GM18511 (cell line): Measurements from ENCODE around the gene ZNF892.
A peak's percentile ranks its signal among the peaks of the same experiment; 100 is the strongest.
"Not testable (repeated sequence)": the region's sequence is repeated elsewhere in the genome, so short reads cannot be mapped to it uniquely, and the experiment has no call there.

Source experiments
- ATAC-seq: cut with Tn5 transposase; IDR thresholded peaks from one replicate; pipeline ENCODE4 v1.9.1; 2021; ENCODE audit warnings: mild to moderate bottlenecking, moderate library complexity; ENCODE audit not compliant: unreplicated experiment

ZNF892 gene

DNA sequence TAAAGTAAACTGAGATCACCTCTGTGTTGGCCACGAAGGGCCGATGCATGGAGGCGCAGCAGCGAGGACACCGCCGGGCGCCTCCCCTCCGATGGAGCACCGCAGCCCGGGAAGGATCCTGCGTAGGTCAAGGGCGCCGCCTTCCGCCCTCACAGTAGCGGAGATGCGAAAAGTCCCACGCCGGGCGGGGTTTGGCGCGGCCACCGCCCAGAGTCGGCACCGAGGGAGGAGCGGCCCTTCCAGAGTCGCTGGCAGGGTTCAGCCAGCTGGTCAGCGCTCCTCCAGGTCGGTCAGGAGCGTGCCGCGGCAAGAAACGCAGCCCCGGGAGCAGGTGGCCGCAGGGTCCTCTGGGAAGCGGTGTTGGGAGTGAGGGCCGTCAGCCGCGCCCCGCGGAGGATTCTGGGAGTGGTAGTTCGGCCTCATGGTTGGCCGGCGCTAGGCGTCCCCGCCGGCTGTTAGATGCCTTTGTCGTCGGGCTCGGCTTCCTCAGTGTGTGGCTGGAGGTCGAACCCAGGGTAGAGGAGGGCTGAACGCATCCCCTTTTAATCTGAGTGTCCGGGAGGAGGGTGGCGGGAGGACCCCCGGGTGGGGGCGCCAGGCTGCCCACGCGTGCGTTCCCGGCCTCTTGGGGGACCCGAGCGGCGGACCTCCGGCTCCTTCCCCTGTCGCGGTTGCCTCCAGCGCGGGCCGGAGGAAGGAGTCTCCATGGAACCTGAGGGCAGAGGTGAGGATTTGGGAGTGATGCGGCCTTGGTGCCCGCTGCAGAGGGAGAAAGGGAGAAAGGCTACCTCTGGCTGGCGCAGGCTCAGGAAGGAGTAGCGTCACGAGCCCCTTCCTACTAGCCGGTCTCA, at the start of gene ZNF892:
Gene ZNF892, plus strand, starts transcription at position 411 of the 851 bp plus-strand sequence. Its CDS starts 295 bp downstream, at position 706.
- peak; percentile 97 for ATAC-seq

DNA sequence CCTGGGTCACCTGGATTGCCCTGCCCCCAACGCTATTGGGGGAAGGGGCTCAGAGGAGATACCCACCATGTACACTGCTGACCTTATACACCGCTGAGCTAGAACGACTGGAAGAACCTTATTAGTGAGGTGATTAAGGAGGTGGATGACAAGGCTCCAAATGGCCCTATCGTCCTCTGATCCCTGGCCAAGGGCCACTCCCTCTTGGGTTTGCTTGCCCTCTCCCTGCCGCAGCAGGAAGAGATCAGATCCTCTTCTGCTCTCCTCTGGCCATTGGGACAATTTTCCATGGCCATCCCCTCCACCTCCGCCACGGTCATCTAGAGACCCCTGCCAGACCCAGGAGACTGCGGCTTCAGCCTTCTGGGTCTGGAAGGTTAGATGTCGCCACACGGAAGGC, 48.9 kb upstream of the ZNF892 start:
- no peak for ATAC-seq

DNA sequence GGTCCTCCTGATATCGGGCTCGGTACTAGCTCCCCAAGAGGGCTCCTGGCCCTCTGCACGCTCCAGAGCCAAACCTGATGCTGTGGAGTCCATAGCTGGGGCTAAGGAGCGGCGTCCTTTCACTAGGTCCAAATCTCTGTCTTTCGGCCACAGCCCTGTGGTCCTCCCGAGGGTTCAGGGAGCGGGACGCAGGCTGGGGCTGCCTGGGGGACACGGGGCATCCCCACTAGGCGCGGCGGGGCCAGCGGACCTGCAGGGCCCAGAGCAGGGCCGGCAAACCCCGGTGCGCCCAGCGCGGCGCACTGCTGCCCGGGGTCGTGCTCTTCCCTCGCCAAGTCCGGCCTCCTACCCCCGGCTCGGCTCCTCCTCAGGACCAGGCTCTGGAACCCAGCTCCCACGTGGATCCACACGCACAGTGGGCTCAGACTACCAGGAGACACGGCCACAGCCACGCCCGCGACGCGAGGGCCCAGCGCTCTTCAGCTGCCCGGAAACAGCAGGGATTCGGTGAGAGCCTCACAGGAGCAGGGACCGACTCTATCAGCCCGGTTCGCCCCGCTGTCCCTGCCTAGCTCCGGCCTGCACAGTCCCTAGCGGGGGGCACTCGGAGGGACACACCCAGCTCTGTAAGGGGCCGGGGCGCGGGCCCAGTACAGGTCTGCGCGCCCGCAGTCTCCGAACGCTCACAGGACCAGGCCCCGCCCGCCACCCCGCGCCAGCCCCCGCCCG, 48.3 kb upstream of the ZNF892 start:
- ATAC-seq = peak; percentile 61

DNA sequence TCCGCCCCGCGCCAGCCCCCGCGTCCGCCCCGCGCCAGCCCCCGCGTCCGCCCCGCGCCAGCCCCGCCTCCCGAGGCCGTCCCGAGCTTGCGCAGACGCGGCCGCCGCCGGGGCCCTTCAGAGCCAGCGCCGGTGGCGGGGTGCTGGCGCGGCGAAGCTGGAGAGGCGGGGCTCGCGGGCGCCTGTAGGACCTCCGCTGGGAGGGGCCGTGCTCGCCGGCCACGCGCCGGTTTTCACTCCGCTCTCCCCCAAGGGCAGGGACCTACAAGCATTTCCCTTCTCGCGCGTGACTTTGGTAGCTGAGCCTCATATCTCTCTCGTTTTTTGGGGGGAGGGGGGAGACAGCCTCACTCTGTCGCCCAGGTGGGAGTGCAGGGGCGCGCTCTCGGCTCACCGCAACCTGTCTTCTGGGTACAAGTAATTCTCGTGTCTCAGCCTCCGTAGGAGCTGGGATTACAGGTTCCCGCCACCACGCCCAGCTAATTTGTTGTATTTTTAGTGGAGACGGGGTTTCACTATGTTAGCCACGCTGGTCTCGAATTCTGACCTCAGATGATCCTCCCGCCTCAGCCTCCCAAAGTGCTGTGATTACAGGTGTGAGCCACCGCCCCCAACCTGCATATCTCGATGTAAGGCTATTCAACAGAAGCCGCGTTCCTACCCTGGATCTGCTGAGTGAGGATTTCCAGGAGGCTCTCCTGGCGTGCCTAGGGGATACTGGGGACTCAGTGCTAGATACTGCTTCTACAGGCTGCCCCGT, 47.5 kb upstream of the ZNF892 start, which contains the start of gene ZNF514:
Gene ZNF514, minus strand, starts transcription at position 159 of the 760 bp plus-strand sequence. CDS start 6,595 bp downstream, outside the sequence.
- ATAC-seq = peak; percentile 93

DNA sequence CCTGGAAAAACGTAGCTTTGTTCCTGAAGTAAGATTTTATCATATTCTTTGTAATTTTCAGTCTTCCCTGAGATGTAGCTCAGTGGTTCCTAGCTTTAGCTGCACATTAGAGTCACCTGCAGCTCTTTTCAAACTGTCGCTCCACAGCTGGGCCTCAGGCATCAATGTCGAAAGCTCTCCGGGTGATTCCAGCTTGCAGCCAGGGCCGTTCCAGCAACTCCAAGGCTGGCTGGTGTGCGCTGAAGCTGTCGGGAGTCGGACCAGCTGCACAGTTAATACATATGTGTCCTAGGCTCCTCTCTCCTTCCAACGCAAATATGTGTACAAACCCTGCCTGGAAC, 42.3 kb upstream of the ZNF892 start:
- peak; percentile 21 for ATAC-seq

DNA sequence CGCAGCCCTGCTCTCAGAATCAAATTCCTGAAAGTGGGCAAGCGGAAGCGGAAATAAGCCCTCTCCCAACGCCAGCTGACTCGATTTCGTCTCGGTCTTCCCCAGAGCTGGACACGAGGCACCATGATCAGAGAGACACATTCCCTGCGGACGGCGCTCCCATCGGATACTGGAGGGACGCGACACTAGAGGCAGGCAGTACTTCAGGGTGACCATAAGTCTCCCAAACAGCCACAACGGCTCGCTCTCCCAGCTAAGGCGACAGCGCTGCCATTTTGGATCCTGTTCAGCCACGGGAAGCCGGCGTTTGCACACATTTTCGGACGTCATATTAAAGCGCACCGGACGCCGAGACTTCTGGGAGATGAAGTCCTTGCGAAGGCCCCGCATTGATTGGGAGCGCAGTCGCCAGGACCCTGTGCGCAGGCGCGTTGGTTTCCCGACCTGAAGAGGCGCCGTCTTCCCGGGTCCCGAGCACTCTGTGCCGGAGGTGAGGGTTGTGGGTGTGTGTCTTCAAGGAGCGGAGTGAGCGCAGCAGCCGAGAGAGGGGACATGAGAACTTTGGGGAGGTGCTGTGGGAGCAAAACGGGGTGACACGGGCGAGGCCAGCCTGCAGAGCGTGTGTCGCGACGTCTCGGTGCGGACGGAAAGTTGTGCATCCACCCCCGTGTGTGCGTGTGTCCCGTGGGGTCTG, 41.8 kb upstream of the ZNF892 start, which contains the start of gene ZNF2:
Gene ZNF2, plus strand, starts transcription at position 439 of the 694 bp plus-strand sequence. CDS start 10,418 bp downstream, outside the sequence.
- peak; percentile 93 for ATAC-seq

DNA sequence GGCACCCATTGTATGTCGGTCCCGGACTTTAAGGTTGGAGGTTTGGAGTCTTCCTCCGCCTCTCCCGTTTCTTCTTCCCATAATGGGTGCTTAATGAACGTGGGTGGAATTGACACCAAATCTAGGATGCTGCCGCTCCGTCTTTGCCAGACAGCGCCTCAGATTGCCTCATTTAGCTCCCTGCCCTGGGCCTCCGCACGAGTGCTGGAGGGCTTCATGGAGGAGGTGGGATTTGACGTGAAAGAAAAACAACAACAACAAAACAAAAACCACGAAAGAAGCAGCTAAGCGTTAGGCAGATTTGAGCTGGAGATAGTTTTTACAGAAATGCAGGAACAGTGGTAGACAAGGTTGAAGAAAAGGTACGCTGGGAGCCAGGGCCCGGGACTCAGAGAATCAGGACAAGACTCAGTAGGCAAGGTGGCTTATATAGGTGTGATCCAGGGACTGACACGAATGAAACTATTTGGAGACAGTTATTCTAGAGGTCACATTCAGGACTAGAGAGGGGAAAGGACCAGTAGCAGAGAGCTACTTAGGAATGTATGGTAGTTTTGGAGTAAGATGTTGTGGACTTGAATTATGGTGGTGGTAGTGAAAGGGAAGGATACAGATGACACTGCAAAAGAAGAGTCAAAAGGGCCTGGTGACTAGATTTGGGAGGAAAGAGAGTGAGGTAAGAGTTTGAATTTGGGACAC, 41.1 kb upstream of the ZNF892 start:
- peak; percentile 17 for ATAC-seq

DNA sequence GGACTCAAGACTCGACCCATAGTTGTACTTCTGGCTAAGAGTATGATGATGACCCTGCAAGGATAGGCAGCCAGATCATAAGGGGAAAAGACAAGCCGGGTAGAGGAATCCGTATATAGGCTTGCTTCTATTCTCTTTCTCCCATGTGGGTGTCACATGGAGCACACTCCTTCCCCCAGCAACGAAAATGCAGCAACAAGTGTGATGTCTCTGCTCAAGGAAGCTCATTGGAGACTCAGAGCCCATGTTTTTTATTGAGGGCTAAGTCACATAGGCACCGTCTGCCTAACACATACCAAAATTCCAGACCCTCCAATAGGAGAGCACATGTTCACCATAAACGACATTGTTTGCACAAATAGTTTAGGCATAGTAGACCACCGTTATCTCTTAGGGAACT, 35.4 kb upstream of the ZNF892 start:
- no peak for ATAC-seq

DNA sequence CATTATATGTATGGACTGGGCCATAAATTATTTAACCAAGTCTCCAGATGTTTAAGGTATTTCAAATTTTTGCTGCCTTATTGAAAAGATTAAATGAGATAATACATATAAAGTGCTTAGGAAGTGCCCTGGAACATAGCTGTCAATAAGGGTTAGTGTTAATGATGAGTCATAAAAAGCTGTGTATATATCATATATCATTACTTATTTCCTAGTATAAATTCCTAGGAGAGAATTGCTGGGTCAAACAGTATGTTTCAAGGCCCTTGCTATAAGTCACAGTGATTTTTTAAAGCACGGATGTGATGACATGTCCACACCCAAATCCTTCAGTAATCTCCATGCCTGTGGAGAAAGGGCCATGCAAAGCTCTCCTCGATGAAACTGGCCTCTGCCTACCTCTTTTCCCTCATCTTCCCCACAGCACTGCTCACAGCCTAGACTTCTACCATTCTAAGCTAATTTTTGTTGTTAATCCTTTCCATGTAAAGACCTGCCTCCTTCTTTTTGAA, 33.2 kb upstream of the ZNF892 start:
- ATAC-seq = no peak

DNA sequence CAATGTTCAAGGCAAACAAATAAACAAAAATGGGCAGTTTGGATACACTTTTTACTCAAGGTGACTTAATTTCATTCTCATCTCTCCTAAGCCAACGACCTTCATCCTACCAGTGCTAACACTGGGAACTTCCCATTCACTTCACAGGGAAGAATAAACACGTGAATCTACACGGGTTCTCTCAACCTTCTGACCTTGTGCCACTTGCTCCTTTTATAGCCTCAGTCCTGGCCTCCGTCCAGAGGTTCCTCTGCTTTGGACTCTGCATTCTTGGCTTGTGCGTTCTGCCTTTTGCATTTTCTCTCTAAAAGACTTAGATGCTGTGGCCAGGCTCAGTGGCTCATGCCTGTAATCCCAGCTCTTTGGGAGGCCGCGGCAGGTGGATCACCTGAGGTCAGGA, 27.9 kb upstream of the ZNF892 start:
- ATAC-seq = no peak

DNA sequence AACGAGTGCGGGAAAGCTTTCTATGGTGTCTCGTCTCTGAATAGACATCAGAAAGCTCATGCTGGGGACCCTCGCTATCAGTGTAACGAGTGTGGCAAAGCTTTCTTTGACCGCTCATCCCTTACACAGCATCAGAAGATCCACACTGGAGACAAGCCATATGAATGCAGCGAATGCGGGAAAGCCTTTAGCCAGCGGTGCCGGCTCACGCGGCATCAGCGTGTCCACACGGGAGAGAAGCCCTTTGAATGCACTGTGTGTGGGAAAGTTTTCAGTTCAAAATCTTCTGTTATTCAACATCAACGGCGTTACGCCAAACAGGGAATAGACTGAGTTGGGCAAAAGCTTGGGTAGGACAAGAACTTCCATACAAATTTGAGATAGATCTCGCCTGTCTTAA, 25.5 kb upstream of the ZNF892 start:
- no peak for ATAC-seq

DNA sequence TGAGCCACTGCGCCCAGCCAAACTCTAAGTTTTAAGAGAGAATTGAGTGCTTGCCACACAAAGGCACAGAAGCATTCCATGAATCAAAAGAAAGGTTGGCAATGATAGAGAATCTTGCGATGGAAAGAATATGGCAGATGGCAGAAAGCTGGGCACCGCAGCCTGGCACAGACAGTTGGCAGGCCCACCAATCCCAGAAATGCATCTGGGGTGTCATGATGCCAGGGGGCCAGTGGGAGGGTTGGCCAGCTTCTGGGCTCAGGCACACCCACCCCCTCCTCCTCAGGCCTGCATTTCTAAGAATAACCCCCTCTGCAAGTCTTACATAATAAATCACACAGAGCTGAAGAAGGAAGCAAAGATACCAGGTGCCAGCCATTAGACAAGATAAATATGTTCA, 22.1 kb upstream of the ZNF892 start:
- ATAC-seq = no peak

DNA sequence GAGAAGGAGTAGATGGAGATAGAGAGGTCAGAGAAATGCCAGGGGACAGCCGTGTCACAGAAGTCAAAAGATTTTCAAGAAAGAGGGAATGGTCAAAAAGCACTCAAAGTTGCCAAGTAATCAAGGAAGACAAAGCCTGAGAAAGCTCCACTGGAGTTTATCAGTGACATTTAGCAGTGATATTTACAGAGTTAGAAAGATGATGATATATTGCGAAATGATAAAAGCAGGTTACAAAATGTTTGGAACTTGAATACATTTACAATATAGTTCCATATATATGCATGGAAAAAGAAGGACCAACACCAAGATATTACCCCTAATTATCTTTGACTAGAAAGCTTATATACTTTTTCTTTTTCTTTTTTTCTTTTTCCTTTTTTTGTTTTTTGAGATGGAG, 21.3 kb upstream of the ZNF892 start:
- no peak for ATAC-seq

DNA sequence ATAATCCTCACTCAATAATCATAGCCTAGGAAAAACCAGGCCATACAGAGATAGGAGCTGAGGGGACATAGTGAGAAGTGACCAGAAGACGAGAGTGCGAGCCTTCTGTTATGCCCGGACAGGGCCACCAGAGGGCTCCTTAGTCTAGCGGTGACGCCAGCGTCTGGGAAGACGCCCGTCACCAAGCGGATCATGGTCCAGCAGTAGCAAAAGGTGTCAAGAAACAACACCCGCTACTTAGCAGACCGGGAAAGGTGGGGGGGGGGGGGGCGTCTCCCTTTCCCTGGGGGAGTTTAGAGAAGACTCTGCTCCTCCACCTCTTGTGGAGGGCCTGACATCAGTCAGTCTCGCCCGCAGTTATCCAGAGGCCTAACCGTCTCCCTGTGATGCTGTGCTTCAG, 14.4 kb upstream of the ZNF892 start:
- not testable (repeated sequence) for ATAC-seq

DNA sequence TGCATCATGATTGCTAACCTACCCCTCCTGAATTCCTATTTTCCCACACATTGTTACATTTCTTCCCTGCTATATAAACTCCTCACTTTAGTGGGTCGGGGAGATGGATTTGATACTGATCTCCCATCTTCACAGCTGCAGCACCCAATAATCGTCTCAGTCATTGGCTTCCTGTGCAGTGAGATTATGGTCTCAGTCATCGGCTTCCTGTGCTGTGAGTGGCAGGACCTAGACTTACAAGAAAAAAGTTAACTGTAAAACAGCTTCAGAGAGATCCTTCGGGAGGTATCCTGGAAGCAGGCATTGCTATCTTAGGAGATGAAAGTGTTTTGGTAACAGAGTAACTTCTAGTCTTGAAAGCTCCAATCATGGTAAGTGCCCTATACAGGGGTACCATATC, 3.4 kb upstream of the ZNF892 start:
- no peak for ATAC-seq

DNA sequence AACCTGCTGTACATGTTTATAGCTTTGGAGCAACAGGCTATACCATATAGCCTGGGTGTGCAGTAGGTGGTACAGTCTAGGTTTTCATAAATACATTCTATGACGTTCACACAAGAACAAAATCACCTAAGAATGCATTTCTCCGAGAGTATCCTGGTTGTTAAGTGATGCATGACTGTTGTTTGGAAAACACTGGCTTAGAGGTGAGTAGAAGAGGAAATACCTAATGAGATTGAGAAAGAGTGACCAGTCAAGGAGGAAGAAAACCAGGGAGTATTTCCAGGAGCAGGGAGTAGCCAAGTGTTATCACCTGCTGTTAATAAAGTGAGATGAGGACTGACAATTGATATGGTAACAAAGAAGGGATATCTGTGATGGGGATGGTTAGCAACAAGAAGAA, 2.9 kb upstream of the ZNF892 start:
- ATAC-seq = no peak

DNA sequence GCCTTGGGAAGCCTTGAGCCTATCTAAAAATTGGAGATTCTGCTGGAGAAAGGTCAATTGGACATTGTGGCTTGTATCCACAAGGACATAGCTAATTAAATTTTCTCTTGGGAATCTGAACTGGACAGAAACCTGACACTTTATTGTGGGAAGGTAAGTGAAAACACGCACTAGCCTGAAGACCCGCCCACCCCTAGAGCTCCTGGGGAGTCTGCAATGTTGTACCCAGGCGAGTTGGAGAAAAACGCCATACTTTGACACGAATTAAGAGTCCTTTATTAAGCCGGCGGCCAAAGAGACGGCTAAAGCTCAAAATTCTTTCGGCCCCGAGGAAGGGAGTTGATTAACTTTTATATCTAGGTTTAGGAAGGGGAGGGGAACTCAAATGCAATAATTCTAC, 1.2 kb upstream of the ZNF892 start:
- ATAC-seq = no peak

DNA sequence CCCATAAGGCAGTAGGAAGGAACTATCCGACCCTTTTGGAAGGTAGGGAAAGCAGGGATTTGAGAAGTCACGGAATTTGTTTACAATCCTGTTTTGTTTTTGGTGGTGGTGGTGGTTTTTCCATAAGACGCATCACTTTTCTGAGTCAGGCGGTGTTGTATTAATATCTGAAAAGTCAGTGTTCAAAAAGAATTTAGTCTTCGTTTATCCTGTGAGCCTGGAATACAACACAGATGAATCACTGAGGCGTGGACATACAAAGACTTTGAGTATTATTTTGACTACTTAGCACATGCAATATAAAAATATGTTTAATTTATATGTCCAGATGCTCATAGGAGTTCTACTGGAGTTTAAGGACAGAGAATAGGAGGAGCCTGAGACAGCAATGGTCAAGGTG, 785 bp downstream of the ZNF892 start:
- no peak for ATAC-seq

DNA sequence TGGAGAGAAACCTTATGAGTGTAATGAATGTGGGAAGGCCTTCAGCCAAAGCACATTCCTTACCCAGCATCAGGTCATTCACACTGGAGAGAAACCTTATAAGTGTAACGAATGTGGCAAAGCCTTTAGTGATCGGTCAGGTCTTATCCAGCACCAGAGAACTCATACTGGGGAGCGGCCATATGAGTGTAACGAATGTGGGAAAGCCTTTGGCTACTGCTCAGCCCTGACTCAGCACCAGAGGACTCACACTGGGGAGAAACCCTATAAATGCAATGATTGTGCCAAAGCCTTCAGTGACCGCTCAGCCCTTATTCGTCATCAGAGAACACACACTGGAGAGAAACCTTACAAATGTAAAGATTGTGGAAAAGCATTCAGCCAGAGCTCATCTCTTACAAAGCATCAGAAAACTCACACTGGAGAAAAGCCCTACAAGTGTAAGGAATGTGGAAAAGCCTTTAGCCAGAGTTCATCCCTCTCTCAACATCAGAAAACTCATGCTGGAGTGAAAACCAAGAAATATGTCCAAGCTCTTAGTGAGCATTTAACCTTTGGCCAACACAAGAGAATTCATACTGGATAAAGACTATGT, 7.8 kb downstream of the ZNF892 start:
- ATAC-seq = no peak

DNA sequence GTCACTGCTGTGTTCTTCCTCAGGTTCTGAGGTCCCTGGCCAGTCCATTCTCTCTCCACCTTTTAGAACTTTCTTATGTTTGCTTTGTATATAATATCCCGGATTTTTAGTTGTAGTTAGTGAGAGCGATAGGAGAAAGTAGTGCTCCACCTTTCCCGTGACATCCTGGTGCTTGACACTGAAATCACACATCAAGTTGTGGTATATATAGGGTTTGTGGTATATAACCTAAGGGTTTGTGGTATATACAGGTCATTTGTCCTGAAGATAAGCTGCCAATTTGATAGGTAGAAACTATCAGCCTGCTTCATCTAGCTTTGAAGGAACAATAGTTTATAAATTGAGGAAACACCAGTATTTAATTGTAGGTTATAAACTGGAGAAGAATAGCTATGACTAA, 13.1 kb downstream of the ZNF892 start:
- ATAC-seq = no peak
